ENCODE measurements around the gene MYH6. TPM values are rescaled to one million over a fixed set of nuclear protein-coding genes. Genes with fewer than 3 reads are reported as not detected.

The MYH6 gene
- total RNA-seq, 1 donor from 2014 or later: 3.4 TPM

DNA sequence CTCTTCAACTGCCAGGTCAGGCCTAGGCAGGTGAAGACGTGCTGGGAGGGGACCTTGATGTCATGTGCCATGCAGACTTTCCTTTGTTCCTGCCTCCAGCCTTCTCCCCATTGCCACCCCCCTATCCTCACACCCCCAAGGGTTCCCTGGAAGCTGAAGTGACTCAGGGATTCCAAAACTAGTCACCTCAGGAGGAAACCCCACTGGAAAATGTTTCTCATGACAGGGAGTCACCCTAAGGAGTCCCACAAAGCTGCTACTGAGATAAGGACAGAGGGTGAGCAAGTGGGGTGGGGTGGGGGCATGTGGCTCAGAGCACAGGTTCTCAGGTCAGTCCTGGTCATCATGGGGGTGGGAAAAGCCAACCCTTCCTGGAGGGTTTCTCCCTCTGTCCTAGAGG lies 37.9 kb downstream of the MYH6 start:
- no peak overlapping the region for H3K27ac ChIP-seq
- H3K36me3 ChIP-seq: no peaks in the 10 kb centered on the region
- DNase-seq: no peak
- TF ChIP-seq, protein P1, sequence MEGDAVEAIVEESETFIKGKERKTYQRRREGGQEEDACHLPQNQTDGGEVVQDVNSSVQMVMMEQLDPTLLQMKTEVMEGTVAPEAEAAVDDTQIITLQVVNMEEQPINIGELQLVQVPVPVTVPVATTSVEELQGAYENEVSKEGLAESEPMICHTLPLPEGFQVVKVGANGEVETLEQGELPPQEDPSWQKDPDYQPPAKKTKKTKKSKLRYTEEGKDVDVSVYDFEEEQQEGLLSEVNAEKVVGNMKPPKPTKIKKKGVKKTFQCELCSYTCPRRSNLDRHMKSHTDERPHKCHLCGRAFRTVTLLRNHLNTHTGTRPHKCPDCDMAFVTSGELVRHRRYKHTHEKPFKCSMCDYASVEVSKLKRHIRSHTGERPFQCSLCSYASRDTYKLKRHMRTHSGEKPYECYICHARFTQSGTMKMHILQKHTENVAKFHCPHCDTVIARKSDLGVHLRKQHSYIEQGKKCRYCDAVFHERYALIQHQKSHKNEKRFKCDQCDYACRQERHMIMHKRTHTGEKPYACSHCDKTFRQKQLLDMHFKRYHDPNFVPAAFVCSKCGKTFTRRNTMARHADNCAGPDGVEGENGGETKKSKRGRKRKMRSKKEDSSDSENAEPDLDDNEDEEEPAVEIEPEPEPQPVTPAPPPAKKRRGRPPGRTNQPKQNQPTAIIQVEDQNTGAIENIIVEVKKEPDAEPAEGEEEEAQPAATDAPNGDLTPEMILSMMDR (IDR thresholded peaks at IDR 0.05): no peak
- H3K9me3 ChIP-seq: no peaks in the 10 kb centered on the region
- no peak overlapping the region for H3K4me3 ChIP-seq
- peaks cover 4% of the 10 kb centered on the region for H3K4me1 ChIP-seq
- intact Hi-C loops (cut with DNase I): no loop called here
- ATAC-seq: no peak
- peaks cover 7% of the 10 kb centered on the region for H3K27me3 ChIP-seq

DNA sequence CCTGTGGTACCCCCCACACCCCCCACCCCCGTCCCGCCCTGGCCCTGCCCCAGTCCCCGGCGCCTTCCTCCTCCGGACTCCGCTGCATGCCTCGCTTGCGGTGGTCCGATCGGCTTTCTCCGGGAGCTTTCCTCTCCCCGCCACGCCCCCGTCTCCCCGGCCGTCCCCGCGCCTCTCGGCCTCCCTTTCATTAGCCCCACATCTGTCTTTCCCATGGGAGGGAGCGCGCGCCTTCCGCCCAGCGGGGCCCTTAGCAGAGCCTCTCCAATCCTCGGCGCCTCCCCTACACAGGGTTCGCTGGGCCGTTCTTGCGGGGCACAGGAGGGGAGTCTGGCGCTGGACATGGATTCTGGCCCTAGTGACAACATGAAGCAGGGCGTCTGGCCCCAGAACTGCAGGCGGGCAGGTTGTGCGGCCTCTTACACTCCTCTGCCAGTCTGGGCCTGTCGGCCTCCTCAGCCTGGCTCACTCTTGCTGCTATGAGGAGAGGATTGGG lies 41.6 kb downstream of the MYH6 start:
- Histone ChIP-seq H3K36me3 (no peaks in the 10 kb centered on the region), H3K9me3 (no peaks in the 10 kb centered on the region), H3K27ac (peak overlapping the region; percentile 84), H3K4me3 (peak overlapping the region; percentile 59), H3K27me3 (peaks cover 9% of the 10 kb centered on the region), H3K4me1 (peaks cover 16% of the 10 kb centered on the region)
- DNase-seq (peak; percentile 82), ATAC-seq (peak; percentile 66)
- TF ChIP-seq, protein P1 (IDR thresholded peaks at IDR 0.05): no peak
- intact Hi-C loops (cut with DNase I): no loop called here

DNA sequence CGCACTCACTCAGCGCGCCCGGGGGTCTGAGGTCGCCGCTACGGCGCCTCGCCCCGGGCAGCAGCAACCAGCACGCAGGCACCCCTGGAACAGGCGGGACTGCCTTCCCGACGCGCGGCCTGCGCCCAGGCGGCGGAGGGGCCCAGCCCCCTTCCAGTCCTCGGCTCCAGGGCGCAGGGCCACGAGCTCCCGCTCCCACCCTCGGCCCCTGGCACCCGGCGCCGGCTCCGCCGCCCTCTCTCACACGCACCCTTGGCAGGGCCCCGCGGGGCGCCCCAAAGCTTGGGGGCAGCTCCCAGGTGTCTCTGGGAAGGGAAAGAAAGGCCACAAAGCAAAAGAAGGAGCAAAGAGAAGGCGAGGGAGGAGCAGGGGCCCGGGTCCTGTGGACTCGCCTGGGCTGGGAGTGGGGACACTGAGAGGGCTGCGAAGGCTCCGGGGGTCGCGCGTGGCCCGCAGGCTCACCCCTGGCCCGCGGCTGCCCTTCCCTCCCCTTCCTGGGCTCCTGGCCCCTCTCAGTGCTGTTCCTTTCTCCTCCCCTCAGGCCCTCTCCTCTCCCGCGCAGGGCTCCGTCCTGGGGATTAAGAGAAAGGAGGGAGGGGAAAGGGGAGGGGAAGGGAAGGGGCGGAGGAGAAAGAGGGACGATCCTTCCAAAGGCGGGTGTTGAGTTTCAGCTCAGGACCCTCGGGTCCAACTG lies 42.2 kb downstream of the MYH6 start:
- intact Hi-C loops (cut with DNase I): no loop called here
- DNase-seq: no peak
- Histone ChIP-seq H3K4me1 (peaks cover 16% of the 10 kb centered on the region), H3K27ac (peak overlapping the region; percentile 84), H3K36me3 (no peaks in the 10 kb centered on the region), H3K9me3 (no peaks in the 10 kb centered on the region), H3K27me3 (peaks cover 9% of the 10 kb centered on the region), H3K4me3 (peak overlapping the region; percentile 59)
- peak; percentile 73 for ATAC-seq
- TF ChIP-seq, protein P1 (IDR thresholded peaks at IDR 0.05): no peak

DNA sequence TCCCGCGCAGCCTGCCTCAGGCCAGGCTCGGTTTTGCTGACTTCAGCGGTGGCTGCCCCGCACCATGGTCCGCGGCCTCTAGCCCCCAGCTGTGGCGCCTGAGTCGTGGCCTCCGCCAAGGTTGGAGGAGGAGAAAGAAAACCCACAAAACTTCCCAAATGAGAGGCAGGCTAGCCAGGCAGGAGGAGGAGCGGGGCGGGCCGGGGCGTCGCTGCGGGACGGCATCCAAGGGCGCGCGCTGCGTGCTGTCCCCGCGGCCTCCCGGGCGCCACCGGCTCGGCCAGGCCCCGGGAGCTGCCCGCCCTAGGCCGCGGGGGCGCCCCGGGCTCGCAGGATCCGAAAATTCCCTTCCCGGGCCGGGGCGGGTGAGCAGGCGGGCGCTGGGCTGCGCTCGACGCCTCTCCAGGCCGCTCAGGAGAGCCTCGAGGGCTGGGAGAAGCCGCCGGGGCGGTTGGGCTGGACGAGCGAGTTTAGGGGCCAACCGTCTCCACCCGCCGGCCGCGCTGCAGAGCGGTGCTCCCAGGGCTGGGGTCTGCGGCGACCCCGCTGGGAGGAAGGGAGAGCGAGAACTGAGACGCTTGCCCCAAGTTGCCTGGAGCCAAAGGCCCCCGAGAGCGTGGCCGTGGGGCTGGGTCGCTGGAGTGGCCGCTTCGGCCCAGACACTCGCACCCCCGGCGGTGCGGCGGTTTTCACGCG lies 42.9 kb downstream of the MYH6 start, which contains the start of gene EFS:
Gene EFS (minus strand): TSS at position 137 of the 696 bp plus-strand sequence. CDS start 147 bp downstream, outside the sequence.
- DNase-seq (no peak), ATAC-seq (peak; percentile 58)
- intact Hi-C loops (cut with DNase I): no loop called here
- Histone ChIP-seq H3K27me3 (peaks cover 9% of the 10 kb centered on the region), H3K36me3 (no peaks in the 10 kb centered on the region), H3K4me1 (peaks cover 16% of the 10 kb centered on the region), H3K4me3 (peak within 1 kb of the TSS; percentile 59), H3K9me3 (no peaks in the 10 kb centered on the region), H3K27ac (peak within 1 kb of the TSS; percentile 84)
- TF ChIP-seq, protein P1 (IDR thresholded peaks at IDR 0.05): no peak

DNA sequence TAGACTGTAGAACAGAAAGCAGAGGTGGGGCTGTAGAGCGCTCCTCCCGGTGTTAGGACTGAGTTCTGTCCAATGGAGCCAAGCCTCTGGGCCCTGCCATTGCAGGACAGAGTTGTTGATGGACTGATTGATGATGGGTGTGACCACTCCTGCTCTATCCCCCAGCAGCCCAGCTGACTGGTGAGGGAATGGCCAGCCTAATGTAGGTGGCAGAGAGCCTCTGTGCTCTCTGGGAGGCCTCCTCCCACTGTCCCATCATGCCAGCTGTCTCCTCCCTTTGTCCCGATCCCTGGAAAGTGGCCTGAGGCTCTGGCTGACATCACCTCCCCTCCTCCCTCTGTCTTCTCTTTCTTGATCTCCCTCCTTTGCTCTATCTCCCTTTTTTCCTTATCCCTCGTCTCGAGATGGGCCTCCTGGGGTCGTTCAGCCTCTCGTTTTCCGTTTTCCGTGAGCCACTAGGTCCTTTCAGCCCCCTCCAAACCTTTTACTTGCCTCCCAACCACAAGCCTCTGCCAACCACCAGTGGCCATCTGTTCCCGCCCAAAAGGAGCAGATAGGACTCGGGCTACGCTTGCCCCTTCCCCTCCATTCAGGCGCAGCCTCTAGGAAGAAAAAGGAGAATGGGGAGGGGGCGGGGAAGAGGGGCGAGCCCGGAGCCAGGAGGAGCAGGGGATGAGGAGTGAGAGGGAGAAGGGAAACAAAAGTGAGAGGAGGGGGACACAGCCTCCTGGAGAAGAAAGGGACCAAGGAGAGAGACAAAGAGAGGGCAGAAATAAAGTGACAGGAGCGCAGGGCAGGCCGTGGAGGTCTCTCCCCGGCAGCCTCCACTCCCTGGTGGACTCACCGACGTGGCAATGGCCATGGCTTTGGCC lies 43.7 kb downstream of the MYH6 start:
- ATAC-seq (no peak), DNase-seq (no peak)
- H3K36me3 ChIP-seq: no peaks in the 10 kb centered on the region
- H3K27me3 ChIP-seq: peaks cover 9% of the 10 kb centered on the region
- H3K27ac ChIP-seq: peak overlapping the region; percentile 84
- intact Hi-C loops (cut with DNase I): no loop called here
- peak overlapping the region; percentile 59 for H3K4me3 ChIP-seq
- H3K4me1 ChIP-seq: peaks cover 16% of the 10 kb centered on the region
- TF ChIP-seq, protein P1 (IDR thresholded peaks at IDR 0.05): no peak
- no peaks in the 10 kb centered on the region for H3K9me3 ChIP-seq
